Endothelial cell of umbilical vein (primary cell): ENCODE results near the gene FAM3C. TPM values are rescaled to one million over a fixed set of nuclear protein-coding genes. Genes with fewer than 3 reads are reported as not detected.

Experiments used
- BruUV-seq: library from RNA; stranded (reverse); fragments of 400-500 nt; replicated peaks from 2 replicates; lab custom pipeline; 2021; lab: Mats Ljungman, UMichigan
- CTCF ChIA-PET: fragments of 300-600, 350-600 bp; sonication (Branson Sonifier 250); formaldehyde crosslinking; loops from one replicate; lab custom pipeline; 2021; ENCODE audit warnings: antibody characterized with exemption, inconsistent platforms; lab: Charles Lee
- POLR2A ChIA-PET: fragments of 300-600, 350-600 bp; sonication (Branson Sonifier 250); formaldehyde crosslinking; loops from one replicate; lab custom pipeline; 2021; ENCODE audit warnings: antibody characterized with exemption, inconsistent platforms; lab: Charles Lee
- DNase-seq: peaks from one replicate; pipeline ENCODE4 v3.0.0-alpha.2; 2011; ENCODE audit warnings: low read depth, low spot score
- FAIRE-seq: peaks from 2 replicates; lab custom pipeline; 2011; peaks lifted over from hg19 to GRCh38; lab: Jason Lieb, UNC
- H2AFZ ChIP-seq: 2 replicates; pipeline ENCODE4 v1.6.0; 2012; ENCODE audit warnings: low read depth, low read length, control low read depth, inconsistent platforms
- H3K27ac ChIP-seq: 2 replicates; pipeline ENCODE4 v1.5.1; 2011; ENCODE audit warnings: low read depth, mild to moderate bottlenecking, control low read depth, low read length, moderate library complexity; ENCODE audit not compliant: insufficient read depth
- H3K27me3 ChIP-seq, 2 experiments: 2 replicates each; pipeline versions ENCODE4 v1.6.0 to v1.6.1; 2011; ENCODE audit warnings: low read length in 2 of 2, mixed read lengths in 1 of 2; ENCODE audit not compliant: control insufficient read depth in 2 of 2, insufficient read depth in 2 of 2
- H3K36me3 ChIP-seq, 2 experiments: 2 replicates in 1 of 2; 3 replicates in 1 of 2; pipeline ENCODE4 v1.5.1; 2011; ENCODE audit warnings: low read length in 2 of 2, mild to moderate bottlenecking in 1 of 2, moderate library complexity in 1 of 2; ENCODE audit not compliant: control insufficient read depth in 2 of 2, insufficient read depth in 2 of 2; ENCODE audit errors: extremely low read depth in 1 of 2
- H3K4me1 ChIP-seq: 3 replicates; pipeline ENCODE4 v1.5.1; 2011; ENCODE audit warnings: mild to moderate bottlenecking, low read length; ENCODE audit not compliant: control insufficient read depth, insufficient read depth; ENCODE audit errors: extremely low read depth
- H3K4me2 ChIP-seq: 2 replicates; pipeline ENCODE4 v1.6.1; 2011; ENCODE audit warnings: low read length, control low read depth, mixed read lengths; ENCODE audit not compliant: insufficient read depth
- H3K4me3 ChIP-seq, 3 experiments: fragments of 200-600 bp in 1 of 3; sonication (generic), shearing (Covaris generic) in 1 of 3; replicated peaks in 1 of 3; 2 replicates each; pipeline ENCODE4 v1.5.1; 2011 to 2016; ENCODE audit warnings: control low read depth in 3 of 3, low read length in 3 of 3, mild to moderate bottlenecking in 2 of 3, inconsistent platforms in 1 of 3, low read depth in 1 of 3, moderate library complexity in 1 of 3; ENCODE audit not compliant: insufficient read depth in 1 of 3
- H3K79me2 ChIP-seq: 2 replicates; pipeline ENCODE4 v1.6.0; 2012; ENCODE audit warnings: low read length, inconsistent platforms; ENCODE audit not compliant: control insufficient read depth, insufficient read depth
- H3K9ac ChIP-seq: replicated peaks from 2 replicates; pipeline ENCODE3; 2011; ENCODE audit warnings: low read length, control low read depth; ENCODE audit not compliant: insufficient read depth; ENCODE audit errors: extremely low read depth
- H3K9me1 ChIP-seq: replicated peaks from 3 replicates; pipeline ENCODE4 v1.6.0; 2011; ENCODE audit warnings: mild to moderate bottlenecking, low read length; ENCODE audit not compliant: control insufficient read depth, insufficient read depth; ENCODE audit errors: extremely low read depth
- H3K9me3 ChIP-seq: replicated peaks from 2 replicates; pipeline ENCODE4 v1.5.1; 2012; ENCODE audit warnings: low read length, inconsistent platforms; ENCODE audit not compliant: control insufficient read depth, insufficient read depth
- H4K20me1 ChIP-seq: replicated peaks from 2 replicates; pipeline ENCODE3; 2011; ENCODE audit warnings: mild to moderate bottlenecking, low read length; ENCODE audit not compliant: control insufficient read depth, insufficient read depth; ENCODE audit errors: extremely low read depth
- EZH2 ChIP-seq: IDR thresholded peaks from 2 replicates; pipeline ENCODE4 v1.6.1; 2012; ENCODE audit warnings: borderline replicate concordance, low read depth, mild to moderate bottlenecking, moderate library complexity, low read length, inconsistent platforms; ENCODE audit not compliant: severe bottlenecking
- FOS ChIP-seq: IDR thresholded peaks from 2 replicates; pipeline ENCODE4 v1.6.1; 2011; ENCODE audit warnings: mild to moderate bottlenecking, low read length, moderate library complexity, borderline replicate concordance; ENCODE audit not compliant: insufficient read depth
- POLR2A ChIP-seq: IDR thresholded peaks from 2 replicates; pipeline ENCODE4 v1.6.1; 2012; ENCODE audit warnings: low read depth, mild to moderate bottlenecking, control low read depth, low read length
- dilution Hi-C: fragments of 300-500 bp; cut with MboI; formaldehyde crosslinking; loops from one replicate; pipeline ENCODE4 v1.15.0; 2019; ENCODE audit warnings: low sequenced_read_pairs; ENCODE audit not compliant: extremely low pct_ligation_motif_present
- intact Hi-C: fragments of 100-400 bp; cut with micrococcal nuclease; formaldehyde crosslinking; loops from one replicate; pipeline ENCODE4 v1.10.0; 2022
- polyA plus RNA-seq, 4 experiments: library from polyadenylated mRNA; depleted of rRNA in 3 of 4; stranded (reverse) in 3 of 4; unstranded in 1 of 4; fragments of >200 nt; gene quantifications; 2 replicates each; pipeline versions ENCODE4 v1.2.1 to v1.2.3, GENCODE V29; 2011 to 2012; ENCODE audit warnings: missing spikeins in 1 of 4
- total RNA-seq: library from RNA; stranded (reverse); gene quantifications from 2 replicates; pipeline ENCODE4 v1.2.3, GENCODE V29; 2021
- TF ChIP-seq, protein P1 (sequence below): IDR thresholded peaks from 2 replicates; pipeline ENCODE4 v1.6.1; 2011; ENCODE audit not compliant: insufficient read depth, insufficient read length

The FAM3C gene
- total and polyA plus RNA-seq, 2 donors (not counting 3 experiments of a cell fraction or from before 2014, with no cell fraction given) = 20.2 to 50.0 TPM

DNA sequence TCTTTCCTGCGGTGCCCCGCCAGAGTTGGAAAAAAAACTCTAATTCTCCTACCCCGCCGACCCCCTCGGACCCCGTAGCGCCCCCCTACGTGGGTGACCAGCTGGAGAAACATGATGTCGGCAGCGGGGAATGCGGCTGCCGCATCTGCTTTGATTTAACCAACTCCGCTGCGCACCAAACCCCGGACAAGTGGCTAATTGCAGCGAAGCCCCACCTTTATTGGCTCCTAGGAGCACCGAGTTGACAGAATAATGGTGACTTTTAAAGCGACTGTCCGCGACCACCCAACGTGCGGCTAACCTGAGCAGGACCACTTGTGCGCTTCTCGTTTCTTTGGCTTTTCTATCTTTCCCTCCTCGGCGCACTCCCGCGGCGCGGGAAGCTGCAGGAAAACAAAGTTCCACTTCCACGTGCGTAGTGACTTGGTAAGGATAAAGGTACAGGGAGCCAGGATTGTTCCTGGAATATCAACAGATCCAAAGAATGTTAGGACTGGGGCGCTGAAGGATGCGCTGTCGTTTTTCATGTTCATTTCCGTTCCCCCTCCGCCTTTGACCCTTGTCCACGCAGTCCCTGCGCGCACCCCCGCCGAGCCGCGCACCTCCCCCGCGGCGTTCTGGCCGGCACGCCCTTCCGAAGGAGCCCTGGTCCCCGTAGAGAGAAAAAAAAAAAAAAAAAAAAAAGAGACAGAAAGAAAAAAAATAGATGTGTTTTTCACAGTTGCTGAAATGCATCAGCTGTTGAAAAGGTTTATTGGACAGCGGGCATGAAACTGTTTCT is 65.9 kb downstream of the FAM3C start:
- Histone ChIP-seq H3K4me1 (peaks cover 12% of the 10 kb centered on the region), H3K4me3 (peak overlapping the region in 2 of 3 experiments; percentile 8 to 36), H4K20me1 (no peaks in the 10 kb centered on the region), H3K9me3 (no peaks in the 10 kb centered on the region), H3K79me2 (no peaks in the 10 kb centered on the region), H3K36me3 (no peaks in the 10 kb centered on the region), H2AFZ (peak overlapping the region; percentile 73), H3K9ac (no peak overlapping the region), H3K27ac (no peak overlapping the region), H3K9me1 (no peaks in the 10 kb centered on the region), H3K27me3 (peaks cover 44 to 67% of the 10 kb centered on the region in 2 experiments), H3K4me2 (peak overlapping the region; percentile 67)
- BruUV-seq = no TSS peak
- POLR2A ChIA-PET = no interaction called here
- dilution Hi-C loops = no loop called here
- CTCF ChIA-PET = interaction anchor here (1.0 to 1.7 kb wide), 5 partner anchors 22 to 664 kb away, joined by 3 to 4 read pairs (median 4); no protein-coding TSS in a partner anchor
- DNase-seq (no peak), FAIRE-seq (peak; percentile 43)
- TF ChIP-seq EZH2 (peak; percentile 95), POLR2A (no peak), FOS (no peak)
- TF ChIP-seq, protein P1, sequence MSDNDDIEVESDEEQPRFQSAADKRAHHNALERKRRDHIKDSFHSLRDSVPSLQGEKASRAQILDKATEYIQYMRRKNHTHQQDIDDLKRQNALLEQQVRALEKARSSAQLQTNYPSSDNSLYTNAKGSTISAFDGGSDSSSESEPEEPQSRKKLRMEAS = no peak
- intact Hi-C loops = no loop called here
